Heart left ventricle (tissue), 13 donors: ENCODE results near the gene NLRP1.

Experiments used
- POLR2A ChIP-seq, 2 donors: fragments of 450-650 bp; IDR thresholded peaks; one replicate each; pipeline ENCODE4 v1.6.1; 2017; ENCODE audit warnings: antibody characterized with exemption in 2 of 2, mild to moderate bottlenecking in 2 of 2, moderate library complexity in 2 of 2
- TF ChIP-seq, protein P1 (sequence below), 12 donors: fragments of 200-600 bp; sonication (generic) in 4 of 12; IDR thresholded peaks; one replicate each; pipeline versions ENCODE4 v1.5.0 to v1.8.0; 2018 to 2022; ENCODE audit warnings: antibody characterized with exemption in 12 of 12, mild to moderate bottlenecking in 5 of 12
- donor health status: ischemic (EF 13 %, LVEDD 7.1; RV severe dilation, severe dysfunction).
- donor health status: DM: no; HTN: yes; CAD: no.
- donor health status: DM: no; HTN: no; CAD: no.
- donor health status: ischemic (EF 25% LVEDD 6.9; RV normal size, moderate dysfunction).
- donor health status: ischemic (EF 25% LVEDD 5.7; RV mildly dilated, moderate dysfunction).
- donor health status: ischemic (EF 35%, LVEDD 5.7; RV mildly dilated, moderate dysfunction).
- donor health status: nonischemic (EF 11% LVEDD 7.7; RV severe dilation, severe dysfunction).
- donor health status: DM: yes; HTN: yes; CAD: no.
- donor health status: PGD.
- donor health status: ischemic (EF 29% LVEDD 5.4; RV normal size, mild dysfunction).
- donor health status: nonischemic (EF 23%, LVEDD 6.1; RV moderate dilation, normal function).

DNA sequence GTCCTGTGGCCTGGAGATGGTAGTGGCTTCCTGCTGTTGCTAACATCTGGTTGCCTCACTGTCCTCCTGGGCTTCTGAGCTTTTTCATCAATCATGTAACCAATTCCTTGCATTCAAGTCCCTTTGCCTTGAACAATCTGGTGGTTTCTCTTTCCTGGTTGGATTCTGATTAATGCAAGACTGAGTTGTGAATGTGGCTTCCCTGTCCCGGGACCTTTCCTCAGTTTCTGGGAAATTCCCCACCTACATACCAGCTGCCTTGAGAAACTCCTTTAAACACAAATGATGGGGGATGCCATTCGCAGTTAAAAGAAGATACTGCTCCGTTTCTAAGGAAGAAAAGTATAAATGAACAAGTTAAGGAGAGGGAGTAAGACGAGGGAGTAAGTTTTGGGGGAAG, 39.9 kb upstream of the NLRP1 start:
- TF ChIP-seq POLR2A (IDR thresholded peaks at IDR 0.05): no peak
- TF ChIP-seq, protein P1, sequence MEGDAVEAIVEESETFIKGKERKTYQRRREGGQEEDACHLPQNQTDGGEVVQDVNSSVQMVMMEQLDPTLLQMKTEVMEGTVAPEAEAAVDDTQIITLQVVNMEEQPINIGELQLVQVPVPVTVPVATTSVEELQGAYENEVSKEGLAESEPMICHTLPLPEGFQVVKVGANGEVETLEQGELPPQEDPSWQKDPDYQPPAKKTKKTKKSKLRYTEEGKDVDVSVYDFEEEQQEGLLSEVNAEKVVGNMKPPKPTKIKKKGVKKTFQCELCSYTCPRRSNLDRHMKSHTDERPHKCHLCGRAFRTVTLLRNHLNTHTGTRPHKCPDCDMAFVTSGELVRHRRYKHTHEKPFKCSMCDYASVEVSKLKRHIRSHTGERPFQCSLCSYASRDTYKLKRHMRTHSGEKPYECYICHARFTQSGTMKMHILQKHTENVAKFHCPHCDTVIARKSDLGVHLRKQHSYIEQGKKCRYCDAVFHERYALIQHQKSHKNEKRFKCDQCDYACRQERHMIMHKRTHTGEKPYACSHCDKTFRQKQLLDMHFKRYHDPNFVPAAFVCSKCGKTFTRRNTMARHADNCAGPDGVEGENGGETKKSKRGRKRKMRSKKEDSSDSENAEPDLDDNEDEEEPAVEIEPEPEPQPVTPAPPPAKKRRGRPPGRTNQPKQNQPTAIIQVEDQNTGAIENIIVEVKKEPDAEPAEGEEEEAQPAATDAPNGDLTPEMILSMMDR (IDR thresholded peaks at IDR 0.05): no peak
